HG02588 (cell line): Measurements from ENCODE around the gene DDR2.

Source experiments
- ATAC-seq: cut with Tn5 transposase; IDR thresholded peaks from one replicate; pipeline ENCODE4 v1.9.1; 2021; ENCODE audit warnings: mild to moderate bottlenecking, moderate library complexity; ENCODE audit not compliant: unreplicated experiment

Gene DDR2

GRCh38 chr1:162629077-162629627, 3.1 kb upstream of the DDR2 start:
- no peak for ATAC-seq

GRCh38 chr1:162629651-162630050, 2.6 kb upstream of the DDR2 start:
- ATAC-seq = no peak

- ATAC-seq = no peak
Measured at GRCh38 chr1:162631546-162632191, 595 bp upstream of the DDR2 start.

- no peak for ATAC-seq
Measured at GRCh38 chr1:162632698-162633080, 425 bp downstream of the DDR2 start.

- peak; percentile 47 for ATAC-seq
Measured at GRCh38 chr1:162633081-162633762, 958 bp downstream of the DDR2 start.

GRCh38 chr1:162635418-162635817, 3.2 kb downstream of the DDR2 start:
- ATAC-seq = no peak

GRCh38 chr1:162639718-162640117, 7.5 kb downstream of the DDR2 start:
- ATAC-seq = no peak

- no peak for ATAC-seq
Measured at GRCh38 chr1:162641114-162641513, 8.8 kb downstream of the DDR2 start.

GRCh38 chr1:162644986-162645314, 12.7 kb downstream of the DDR2 start:
- no peak for ATAC-seq

GRCh38 chr1:162645666-162646065, 13.4 kb downstream of the DDR2 start:
- ATAC-seq = no peak

- no peak for ATAC-seq
Measured at GRCh38 chr1:162649583-162649982, 17.3 kb downstream of the DDR2 start.

GRCh38 chr1:162654915-162655620, 22.8 kb downstream of the DDR2 start:
- ATAC-seq = no peak

- no peak for ATAC-seq
Measured at GRCh38 chr1:162656266-162656665, 24.0 kb downstream of the DDR2 start.

- no peak for ATAC-seq
Measured at GRCh38 chr1:162660574-162660973, 28.3 kb downstream of the DDR2 start.

GRCh38 chr1:162661336-162661735, 29.1 kb downstream of the DDR2 start:
- no peak for ATAC-seq

GRCh38 chr1:162662013-162662412, 29.7 kb downstream of the DDR2 start:
- no peak for ATAC-seq

- peak; percentile 53 for ATAC-seq
Measured at GRCh38 chr1:162663086-162663485, 30.8 kb downstream of the DDR2 start.

- no peak for ATAC-seq
Measured at GRCh38 chr1:162663589-162664106, 31.4 kb downstream of the DDR2 start.

- ATAC-seq = no peak
Measured at GRCh38 chr1:162666006-162666645, 33.9 kb downstream of the DDR2 start.

GRCh38 chr1:162667381-162668080, 35.3 kb downstream of the DDR2 start:
- ATAC-seq = no peak
